ENCODE results near the gene MANSC1. TPM values are rescaled to one million over a fixed set of nuclear protein-coding genes. Genes with fewer than 3 reads are reported as not detected.

MANSC1 gene
- total RNA-seq, 2 donors from 2014 or later: 6.6 to 12.1 TPM

DNA sequence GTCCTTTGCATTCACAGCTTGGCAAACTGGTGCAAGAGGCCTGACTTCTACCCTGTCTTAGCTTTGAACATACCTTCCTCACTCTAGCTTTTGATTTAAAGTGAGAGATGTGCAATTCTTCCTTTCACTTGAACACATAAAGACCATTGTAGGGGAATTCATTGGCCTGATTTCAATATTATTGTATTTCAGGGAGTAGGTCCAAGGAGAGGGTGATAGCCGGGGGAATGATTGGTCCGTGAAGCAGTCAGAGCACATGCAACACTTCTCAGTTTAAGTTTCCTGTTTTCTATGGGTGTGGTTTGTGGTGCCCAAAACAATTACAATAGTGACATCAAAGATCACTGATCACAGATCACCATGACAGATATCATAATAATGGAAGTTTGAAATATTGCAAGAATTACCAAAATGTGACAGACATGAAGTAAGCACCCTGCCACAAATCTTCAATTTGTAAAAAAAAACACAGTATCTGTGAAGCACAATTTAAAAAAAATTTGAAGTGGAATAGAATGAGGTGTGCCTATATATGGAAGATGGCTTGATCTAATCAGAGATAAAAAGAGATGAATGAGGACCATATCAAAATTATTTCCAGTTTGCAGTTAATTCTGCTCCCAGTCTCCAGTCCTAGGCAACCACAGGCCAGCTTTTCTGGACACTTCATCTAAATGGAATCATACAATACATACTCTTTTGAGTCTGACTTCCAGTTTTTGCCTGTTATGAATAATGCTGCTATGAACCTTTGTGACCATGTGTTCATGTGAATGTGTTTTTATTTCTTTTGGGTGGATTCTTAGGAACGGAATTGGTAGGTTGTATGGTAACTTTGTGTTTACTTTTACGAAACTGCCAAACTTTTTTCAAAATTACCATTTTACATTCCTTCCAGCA is 30.0 kb upstream of the MANSC1 start:
- no peaks in the 10 kb centered on the region for H3K36me3 ChIP-seq (ENCODE audit: control insufficient read depth, insufficient read depth, low read length)
- H3K4me1 ChIP-seq (ENCODE audit: control insufficient read depth, insufficient read depth, low read length): peaks cover under 1% of the 10 kb centered on the region
- TF ChIP-seq, protein P1, sequence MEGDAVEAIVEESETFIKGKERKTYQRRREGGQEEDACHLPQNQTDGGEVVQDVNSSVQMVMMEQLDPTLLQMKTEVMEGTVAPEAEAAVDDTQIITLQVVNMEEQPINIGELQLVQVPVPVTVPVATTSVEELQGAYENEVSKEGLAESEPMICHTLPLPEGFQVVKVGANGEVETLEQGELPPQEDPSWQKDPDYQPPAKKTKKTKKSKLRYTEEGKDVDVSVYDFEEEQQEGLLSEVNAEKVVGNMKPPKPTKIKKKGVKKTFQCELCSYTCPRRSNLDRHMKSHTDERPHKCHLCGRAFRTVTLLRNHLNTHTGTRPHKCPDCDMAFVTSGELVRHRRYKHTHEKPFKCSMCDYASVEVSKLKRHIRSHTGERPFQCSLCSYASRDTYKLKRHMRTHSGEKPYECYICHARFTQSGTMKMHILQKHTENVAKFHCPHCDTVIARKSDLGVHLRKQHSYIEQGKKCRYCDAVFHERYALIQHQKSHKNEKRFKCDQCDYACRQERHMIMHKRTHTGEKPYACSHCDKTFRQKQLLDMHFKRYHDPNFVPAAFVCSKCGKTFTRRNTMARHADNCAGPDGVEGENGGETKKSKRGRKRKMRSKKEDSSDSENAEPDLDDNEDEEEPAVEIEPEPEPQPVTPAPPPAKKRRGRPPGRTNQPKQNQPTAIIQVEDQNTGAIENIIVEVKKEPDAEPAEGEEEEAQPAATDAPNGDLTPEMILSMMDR (conservative IDR thresholded peaks at IDR 0.05): no peak
- no peak for DNase-seq
- Mint-ChIP-seq H3K36me3 (ENCODE audit: low read depth) (peaks cover 25% of the 10 kb centered on the region), H3K4me1 (peaks cover 14% of the 10 kb centered on the region), H3K9me3 (peaks cover 6% of the 10 kb centered on the region), H3K27ac (no peak overlapping the region), H3K4me3 (no peak overlapping the region), H3K27me3 (ENCODE audit: insufficient read depth) (no peaks in the 10 kb centered on the region)
- no peaks in the 10 kb centered on the region for H3K27me3 ChIP-seq (ENCODE audit: control insufficient read depth, insufficient read depth, low read length, poor library complexity, severe bottlenecking)
- no peak overlapping the region for H3K27ac ChIP-seq (ENCODE audit: low read depth, low read length)
- WGBS, 2 experiments (ENCODE audit: insufficient coverage in 1 of 2, insufficient read length in 1 of 2): 96% methylated on average over 3 of the region's 4 CpGs; no CpG with 5 or more reads in 1 of the 2 experiments
- no peak overlapping the region for H3K4me3 ChIP-seq (ENCODE audit: low read length)
- H3K9ac ChIP-seq (ENCODE audit: extremely low read depth, low read length, poor library complexity, severe bottlenecking): no peak overlapping the region
- H3K9me3 ChIP-seq (ENCODE audit: control insufficient read depth, low read length): peaks cover 18% of the 10 kb centered on the region

DNA sequence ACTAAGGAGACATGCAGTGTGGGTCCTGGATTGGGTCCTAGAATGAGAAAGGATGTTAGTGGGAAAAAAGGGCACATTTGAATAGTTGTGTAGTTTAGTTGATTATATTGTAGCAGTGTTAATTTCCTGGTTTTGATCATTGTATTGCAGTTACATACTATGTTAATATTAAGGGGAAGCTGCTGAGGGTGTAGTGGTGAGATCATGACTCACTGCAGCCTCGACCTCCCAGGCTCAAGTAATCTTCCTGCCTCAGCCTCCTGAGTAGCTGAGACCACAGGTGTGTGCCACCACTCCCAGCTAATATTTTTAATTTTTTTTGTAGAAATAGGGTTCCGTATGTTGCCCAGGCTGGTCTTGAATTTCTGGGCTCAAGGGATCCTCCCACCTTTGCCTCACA is 28.6 kb upstream of the MANSC1 start:
- Histone ChIP-seq H3K27ac (ENCODE audit: low read depth, low read length) (no peak overlapping the region), H3K4me1 (ENCODE audit: control insufficient read depth, insufficient read depth, low read length) (no peaks in the 10 kb centered on the region), H3K9ac (ENCODE audit: extremely low read depth, low read length, poor library complexity, severe bottlenecking) (no peak overlapping the region), H3K36me3 (ENCODE audit: control insufficient read depth, insufficient read depth, low read length) (no peaks in the 10 kb centered on the region), H3K9me3 (ENCODE audit: control insufficient read depth, low read length) (peaks cover 15% of the 10 kb centered on the region), H3K4me3 (ENCODE audit: low read length) (no peak overlapping the region), H3K27me3 (ENCODE audit: control insufficient read depth, insufficient read depth, low read length, poor library complexity, severe bottlenecking) (no peaks in the 10 kb centered on the region)
- Mint-ChIP-seq H3K27ac (no peak overlapping the region), H3K4me3 (no peak overlapping the region), H3K9me3 (peaks cover 6% of the 10 kb centered on the region), H3K4me1 (peaks cover 5% of the 10 kb centered on the region), H3K36me3 (ENCODE audit: low read depth) (peaks cover 23% of the 10 kb centered on the region), H3K27me3 (ENCODE audit: insufficient read depth) (no peaks in the 10 kb centered on the region)
- 96 to 100% methylated on average over 2 of the region's 2 CpGs for WGBS, 2 experiments (ENCODE audit: insufficient coverage in 1 of 2, insufficient read length in 1 of 2)
- TF ChIP-seq, protein P1 (conservative IDR thresholded peaks at IDR 0.05): no peak
- no peak for DNase-seq

DNA sequence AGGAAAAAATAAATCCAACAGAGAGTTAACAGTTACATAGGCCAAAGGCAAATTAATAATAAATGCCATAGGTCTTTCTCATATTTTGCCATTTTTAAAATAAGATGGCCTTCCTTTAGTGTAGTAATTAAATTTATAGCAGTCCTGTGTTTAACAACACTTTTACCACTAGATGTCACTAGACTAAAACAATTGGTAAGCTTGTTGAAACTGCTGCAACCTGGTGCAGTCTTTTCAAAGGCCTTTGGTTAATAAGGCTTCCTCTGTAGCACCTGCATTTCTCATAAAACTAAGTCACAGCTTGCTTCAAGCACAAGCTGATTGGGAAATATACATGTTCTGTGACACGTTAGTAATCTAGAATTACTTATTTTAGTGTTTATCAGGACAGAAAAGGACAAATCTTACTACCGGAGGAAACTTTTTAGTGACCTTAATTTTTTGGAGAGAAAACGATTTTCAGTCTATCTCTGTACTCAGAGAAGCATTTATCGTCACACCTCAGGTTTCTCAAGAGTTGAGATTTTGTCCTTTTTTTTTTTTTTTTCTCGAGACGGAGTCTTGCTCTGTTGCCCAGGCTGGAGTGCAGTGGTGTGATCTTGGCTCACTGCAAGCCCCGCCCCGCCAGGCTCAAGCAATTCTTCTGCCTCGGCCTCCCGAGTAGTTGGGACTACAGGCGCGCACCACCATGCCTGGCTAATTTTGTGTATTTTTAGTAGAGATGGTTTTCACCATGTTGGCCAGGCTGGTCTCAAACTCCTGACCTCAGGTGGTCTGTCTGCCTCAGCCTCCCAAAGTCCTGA is 26.8 kb upstream of the MANSC1 start:
- TF ChIP-seq, protein P1 (conservative IDR thresholded peaks at IDR 0.05): peak; percentile 99
- H3K4me1 ChIP-seq (ENCODE audit: control insufficient read depth, insufficient read depth, low read length): no peaks in the 10 kb centered on the region
- no peak for DNase-seq
- H3K27ac ChIP-seq (ENCODE audit: low read depth, low read length): no peak overlapping the region
- Mint-ChIP-seq H3K36me3 (ENCODE audit: low read depth) (peaks cover 13% of the 10 kb centered on the region), H3K4me1 (peaks cover 5% of the 10 kb centered on the region), H3K9me3 (peaks cover 2% of the 10 kb centered on the region), H3K27me3 (ENCODE audit: insufficient read depth) (no peaks in the 10 kb centered on the region), H3K4me3 (no peak overlapping the region), H3K27ac (no peak overlapping the region)
- no peak overlapping the region for H3K9ac ChIP-seq (ENCODE audit: extremely low read depth, low read length, poor library complexity, severe bottlenecking)
- H3K36me3 ChIP-seq (ENCODE audit: control insufficient read depth, insufficient read depth, low read length): no peaks in the 10 kb centered on the region
- 88 to 90% methylated on average over 9 to 12 of the region's 12 CpGs for WGBS, 2 experiments (ENCODE audit: insufficient coverage in 1 of 2, insufficient read length in 1 of 2)
- no peak overlapping the region for H3K4me3 ChIP-seq (ENCODE audit: low read length)
- no peaks in the 10 kb centered on the region for H3K9me3 ChIP-seq (ENCODE audit: control insufficient read depth, low read length)
- H3K27me3 ChIP-seq (ENCODE audit: control insufficient read depth, insufficient read depth, low read length, poor library complexity, severe bottlenecking): no peaks in the 10 kb centered on the region

Measured in endodermal cell (in vitro differentiated cells).